AG04449 (cell line): ENCODE data around the gene KLHL29.

ENCODE experiments used
- CTCF ChIA-PET: fragments of 350-600 bp; formaldehyde crosslinking; extraction: SDS; loops from one replicate; lab custom pipeline; 2021; ENCODE audit warnings: antibody characterized with exemption; lab: Yijun Ruan, JAX
- POLR2A ChIA-PET: fragments of 400-600, 350-600 bp; formaldehyde crosslinking; extraction: SDS; loops from one replicate; lab custom pipeline; 2020; ENCODE audit warnings: antibody characterized with exemption, inconsistent platforms; lab: Yijun Ruan, JAX
- DNase-seq: peaks from one replicate; pipeline ENCODE4 v3.0.0-alpha.2; 2010; ENCODE audit warnings: low read depth, low spot score
- H3K4me3 ChIP-seq: 2 replicates; pipeline ENCODE4 v1.5.1; 2011; ENCODE audit warnings: low read depth, mild to moderate bottlenecking, control low read depth, low read length
- CTCF ChIP-seq: IDR thresholded peaks from one replicate; pipeline ENCODE4 v1.5.1; 2011; ENCODE audit warnings: mild to moderate bottlenecking, moderate library complexity, low read length, control low read depth, inconsistent platforms; ENCODE audit not compliant: insufficient read depth; ENCODE audit errors: missing control alignments

KLHL29 gene

GRCh38 chr2:23355001-23355400, 30.0 kb upstream of the KLHL29 start:
- H3K4me3 ChIP-seq = no peak overlapping the region
- ChIA-PET CTCF (interaction anchor here (1.1 to 1.3 kb wide), 3 partner anchors 20 to 154 kb away, joined by 3 to 4 read pairs (median 3); no protein-coding TSS in a partner anchor), POLR2A (no interaction called here)
- DNase-seq = no peak
- no peak for TF ChIP-seq CTCF

DNA sequence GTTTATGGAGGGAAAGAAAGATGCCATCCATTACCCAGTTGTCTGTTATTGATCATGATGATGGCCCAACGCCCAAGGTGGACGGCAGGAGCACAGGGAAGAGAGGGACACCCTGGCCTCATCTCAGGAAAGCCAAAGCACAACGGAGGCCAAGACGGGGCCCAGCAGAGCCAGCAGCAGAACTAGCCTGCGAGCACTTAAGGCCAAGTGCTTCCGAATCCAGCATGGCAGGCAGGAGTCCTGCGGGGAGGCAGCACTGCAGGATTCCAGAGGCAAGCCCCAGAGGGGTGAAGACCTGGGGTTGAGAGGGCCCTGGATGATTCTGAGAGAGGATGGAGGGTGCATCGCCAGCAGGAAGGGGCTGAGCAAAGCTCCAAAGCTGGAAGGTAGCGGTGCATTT, 28.3 kb upstream of the KLHL29 start:
- DNase-seq = no peak
- no peak for TF ChIP-seq CTCF
- ChIA-PET POLR2A (no interaction called here), CTCF (no interaction called here)
- H3K4me3 ChIP-seq = no peak overlapping the region

DNA sequence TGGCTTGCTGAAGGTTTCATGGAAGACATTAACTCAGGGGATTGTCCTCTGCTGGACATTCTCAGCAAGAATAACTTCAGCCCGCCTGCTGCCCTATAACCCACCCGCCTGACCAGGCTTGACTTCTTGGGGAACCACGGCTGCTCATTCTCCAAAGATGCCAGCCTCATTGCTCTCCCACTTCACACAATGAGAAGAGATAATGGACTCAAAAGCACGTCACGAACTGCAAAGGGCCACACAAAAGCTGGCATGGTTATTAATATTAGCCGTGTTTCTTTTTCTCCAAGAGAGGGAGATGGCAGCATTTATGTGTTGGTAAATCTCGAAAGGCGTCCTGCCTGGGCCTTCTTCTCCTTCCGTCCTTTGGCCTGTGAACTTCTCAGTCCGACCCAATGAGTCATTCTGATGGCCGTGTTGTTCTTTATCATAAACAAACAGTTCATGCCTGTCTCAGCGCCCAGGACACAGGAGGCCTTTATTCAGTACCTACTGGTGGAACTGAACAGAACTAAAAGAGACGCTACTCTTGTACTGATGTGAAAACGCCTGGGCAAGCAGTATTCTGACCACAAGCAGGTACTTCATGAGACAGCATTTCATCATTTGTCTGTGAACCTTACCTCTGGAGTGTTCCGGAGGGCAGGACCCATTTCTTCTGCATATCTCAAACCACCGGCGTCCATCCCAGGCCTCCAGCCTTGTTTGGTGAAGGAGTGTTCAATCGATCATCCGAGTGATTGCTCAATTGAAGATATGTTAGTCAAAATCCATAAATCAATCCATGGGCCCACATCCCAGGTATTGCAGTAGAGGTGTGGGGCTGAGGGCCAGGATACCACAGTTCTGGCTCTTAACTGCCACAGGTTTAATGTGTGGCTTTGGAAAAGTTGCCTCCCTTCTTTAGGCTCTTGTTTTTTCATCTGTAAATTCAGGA, 25.1 kb upstream of the KLHL29 start:
- DNase-seq = no peak
- H3K4me3 ChIP-seq = no peak overlapping the region
- ChIA-PET CTCF (interaction anchor here (1.1 kb wide), 1 partner anchor 8 kb away, joined by 6 read pairs; no protein-coding TSS in a partner anchor), POLR2A (no interaction called here)
- no peak for TF ChIP-seq CTCF

GRCh38 chr2:23360571-23361125, 24.3 kb upstream of the KLHL29 start:
- ChIA-PET CTCF (interaction anchor here (1.1 kb wide), 1 partner anchor 9 kb away, joined by 6 read pairs; no protein-coding TSS in a partner anchor), POLR2A (no interaction called here)
- TF ChIP-seq CTCF = no peak
- DNase-seq = no peak
- no peak overlapping the region for H3K4me3 ChIP-seq

GRCh38 chr2:23361152-23361551, 23.8 kb upstream of the KLHL29 start:
- no peak overlapping the region for H3K4me3 ChIP-seq
- no peak for TF ChIP-seq CTCF
- ChIA-PET CTCF (interaction anchor here (1.1 to 5.2 kb wide), 2 partner anchors 9 kb away, joined by 6 to 33 read pairs; no protein-coding TSS in a partner anchor), POLR2A (no interaction called here)
- no peak for DNase-seq

DNA sequence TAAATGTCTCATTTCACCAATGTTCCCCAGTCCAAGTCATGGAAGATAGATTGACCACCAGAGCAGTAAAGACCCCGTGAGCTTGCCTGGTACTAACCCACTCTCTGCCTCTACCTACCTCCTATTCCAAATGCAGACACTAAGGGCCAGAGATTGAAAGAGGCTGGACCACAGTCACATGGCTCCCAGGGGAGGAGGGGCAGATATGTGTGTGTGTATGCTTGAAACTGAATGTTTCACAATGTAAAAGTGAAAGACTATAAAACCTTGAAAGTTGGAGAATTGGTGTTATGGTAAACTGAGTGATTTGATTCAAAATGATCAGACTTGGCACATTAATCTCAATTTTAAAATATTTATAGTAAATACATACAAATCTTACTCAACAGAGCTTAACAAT, 21.7 kb upstream of the KLHL29 start:
- ChIA-PET POLR2A (no interaction called here), CTCF (interaction anchor here (5.2 kb wide), 1 partner anchor 11 kb away, joined by 33 read pairs; no protein-coding TSS in a partner anchor)
- no peak overlapping the region for H3K4me3 ChIP-seq
- TF ChIP-seq CTCF = no peak
- DNase-seq = no peak
